Peyer's patch (tissue), 4 donors: ENCODE measurements around the gene SERINC1.

ENCODE experiments used
- CTCF ChIP-seq, 6 experiments: fragments of 450-650 bp in 4 of 6; fragments of 200-600 bp in 2 of 6; sonication (generic) in 1 of 6; IDR thresholded peaks; one replicate each; pipeline ENCODE4 v1.5.1; 2017 to 2019; ENCODE audit warnings: antibody characterized with exemption in 6 of 6, mild to moderate bottlenecking in 3 of 6, moderate library complexity in 1 of 6
- POLR2A ChIP-seq, 2 donors: fragments of 450-650 bp; IDR thresholded peaks; one replicate each; pipeline ENCODE4 v1.5.1; 2017; ENCODE audit warnings: antibody characterized with exemption in 2 of 2, mild to moderate bottlenecking in 2 of 2, moderate library complexity in 2 of 2

GRCh38 chr6:122494665-122495272 is 23.2 kb upstream of the SERINC1 start:
- TF ChIP-seq CTCF (IDR thresholded peaks at IDR 0.05), result no peak
- no peak for TF ChIP-seq POLR2A (IDR thresholded peaks at IDR 0.05)
